Common myeloid progenitor, CD34-positive (primary cell): ENCODE data around the gene CNKSR2.
"Not testable (repeated sequence)": the region's sequence is repeated elsewhere in the genome, so short reads cannot be mapped to it uniquely, and the experiment has no call there.

ENCODE experiments used
- CTCF ChIA-PET: fragments of 350-600 bp; sonication (Branson Sonifier 250); formaldehyde crosslinking; loops from one replicate; lab custom pipeline; 2021; ENCODE audit warnings: antibody characterized with exemption; lab: Charles Lee
- POLR2A ChIA-PET: fragments of 350-600 bp; sonication (Branson Sonifier 250); formaldehyde crosslinking; loops from one replicate; lab custom pipeline; 2021; ENCODE audit warnings: antibody characterized with exemption; lab: Charles Lee
- DNase-seq, 3 donors: peaks; one replicate each; pipeline versions ENCODE4 v3.0.0 to v3.0.0-alpha.2; 2013
- H3K27ac ChIP-seq, 2 experiments: 1 replicate in 1 of 2; 2 replicates in 1 of 2; pipeline ENCODE4 v1.7.0; 2013; ENCODE audit warnings: inconsistent platforms in 2 of 2, low read length in 2 of 2, mild to moderate bottlenecking in 2 of 2, low read depth in 1 of 2, moderate library complexity in 1 of 2; ENCODE audit not compliant: severe bottlenecking in 2 of 2, insufficient read depth in 1 of 2, poor library complexity in 1 of 2
- H3K27me3 ChIP-seq, 5 experiments: replicated peaks in 2 of 5; 1 replicate in 3 of 5; 2 replicates in 2 of 5; pipeline versions ENCODE4 v1.6.1 to v1.7.0; 2013; ENCODE audit warnings: low read length in 4 of 5, mild to moderate bottlenecking in 2 of 5, moderate library complexity in 2 of 5, inconsistent platforms in 1 of 5; ENCODE audit not compliant: insufficient read depth in 5 of 5, control insufficient read depth in 4 of 5
- H3K36me3 ChIP-seq, 4 experiments: 1 replicate in 2 of 4; 2 replicates in 2 of 4; pipeline versions ENCODE4 v1.6.1 to v1.7.0; 2013; ENCODE audit warnings: low read length in 3 of 4, control low read depth in 1 of 4, mild to moderate bottlenecking in 1 of 4; ENCODE audit not compliant: control insufficient read depth in 4 of 4, insufficient read depth in 4 of 4
- H3K4me1 ChIP-seq, 4 experiments: 1 replicate in 3 of 4; 2 replicates in 1 of 4; pipeline versions ENCODE4 v1.6.1 to v1.7.1; 2013; ENCODE audit warnings: low read length in 3 of 4, mild to moderate bottlenecking in 3 of 4, control low read depth in 1 of 4, inconsistent platforms in 1 of 4, moderate library complexity in 1 of 4; ENCODE audit not compliant: control insufficient read depth in 4 of 4, insufficient read depth in 4 of 4; ENCODE audit errors: control extremely low read depth in 1 of 4
- H3K4me3 ChIP-seq, 7 experiments: 1 replicate in 4 of 7; 2 replicates in 3 of 7; pipeline versions ENCODE4 v1.5.1 to v1.7.0; 2013; ENCODE audit warnings: mild to moderate bottlenecking in 7 of 7, low read length in 6 of 7, moderate library complexity in 6 of 7, inconsistent platforms in 2 of 7, low read depth in 2 of 7, control low read depth in 1 of 7; ENCODE audit not compliant: insufficient read depth in 4 of 7, control insufficient read depth in 1 of 7; ENCODE audit errors: extremely low read depth in 1 of 7
- H3K9me3 ChIP-seq, 5 experiments: 1 replicate in 4 of 5; 2 replicates in 1 of 5; pipeline versions ENCODE4 v1.6.1 to v1.7.1; 2013; ENCODE audit warnings: low read length in 4 of 5, mild to moderate bottlenecking in 2 of 5, inconsistent platforms in 1 of 5, low read depth in 1 of 5, moderate library complexity in 1 of 5; ENCODE audit not compliant: control insufficient read depth in 4 of 5, insufficient read depth in 2 of 5; ENCODE audit errors: control extremely low read depth in 1 of 5
- WGBS: methylation state at CpG from one replicate; pipeline ENCODE4 v1.1.5; 2013; ENCODE audit not compliant: insufficient coverage; 5-methylcytosine and 5-hydroxymethylcytosine counted together

The CNKSR2 gene

DNA sequence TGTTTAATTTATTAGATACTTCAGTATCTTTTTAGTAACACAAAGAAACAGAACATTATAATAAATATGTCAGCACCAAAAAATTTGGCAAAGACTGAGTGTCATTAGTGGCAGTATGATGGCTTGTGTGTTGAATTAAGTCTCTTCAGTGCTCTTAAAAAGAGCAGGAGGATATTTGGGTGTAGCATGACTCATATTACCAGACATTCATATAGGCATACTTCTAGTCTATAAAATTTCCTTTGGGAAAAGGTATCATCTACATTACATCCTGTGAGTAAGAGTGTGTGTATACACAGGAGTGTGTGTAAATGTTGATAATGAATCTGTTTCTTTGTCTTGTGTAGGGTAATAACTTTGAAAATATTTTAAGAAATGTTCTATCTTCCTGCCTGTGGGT, 135.7 kb downstream of the CNKSR2 start:
- CTCF ChIA-PET = no interaction called here
- no peak overlapping the region for H3K4me3 ChIP-seq

DNA sequence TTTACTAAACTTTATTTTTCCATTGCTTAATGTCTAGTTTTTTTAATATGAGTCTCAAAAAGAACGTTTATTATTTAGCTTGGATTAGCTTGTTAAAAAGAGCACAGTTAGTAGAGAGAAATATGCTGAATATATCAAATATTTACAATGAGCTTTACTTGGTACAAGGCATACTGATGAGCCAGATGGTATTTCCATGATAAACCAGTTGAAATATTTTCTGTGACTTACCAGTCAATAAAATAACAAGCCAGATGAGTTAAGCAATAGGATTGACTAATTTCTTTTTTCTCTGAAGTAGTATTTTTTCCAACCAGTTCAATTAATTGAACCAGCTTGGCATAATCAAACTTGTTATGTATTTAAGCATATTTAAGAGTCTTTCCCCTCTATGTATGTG, 149.8 kb downstream of the CNKSR2 start:
- Histone ChIP-seq H3K4me3 (no peak overlapping the region), H3K27ac (no peak overlapping the region), H3K4me1 (no peaks in the 10 kb centered on the region), H3K9me3 (no peaks in the 10 kb centered on the region), H3K27me3 (no peaks in the 10 kb centered on the region), H3K36me3 (no peaks in the 10 kb centered on the region)
- POLR2A ChIA-PET = no interaction called here
- WGBS = no CpG with 5 or more reads among the region's 1 CpG
- no peak for DNase-seq
- CTCF ChIA-PET = no interaction called here

More for the DNA sequence above, 135.7 kb downstream of the CNKSR2 start:
- Histone ChIP-seq H3K27ac (no peak overlapping the region), H3K9me3 (no peaks in the 10 kb centered on the region), H3K36me3 (no peaks in the 10 kb centered on the region), H3K27me3 (peaks cover 0 to 3% (median 0%) of the 10 kb centered on the region in 5 experiments), H3K4me1 (no peaks in the 10 kb centered on the region)
- POLR2A ChIA-PET = no interaction called here
- DNase-seq = no peak

DNA sequence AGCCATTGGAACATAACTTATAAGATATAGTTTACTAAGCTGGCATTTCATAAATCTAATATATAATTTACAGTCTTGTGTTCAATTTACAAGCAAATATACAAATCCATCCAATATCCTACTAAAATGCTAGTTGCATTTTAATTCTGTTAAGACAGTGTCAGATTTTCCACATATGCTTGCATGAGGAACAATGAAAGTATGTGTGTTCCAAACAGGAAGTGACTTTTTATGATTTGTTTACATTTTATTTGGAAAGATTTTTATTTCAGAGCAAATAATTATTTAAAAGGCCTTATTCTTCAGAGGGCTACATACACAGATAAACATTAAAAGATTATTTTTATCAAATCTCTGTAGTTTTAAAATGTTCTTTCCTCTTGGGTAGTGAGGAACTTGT, 153.9 kb downstream of the CNKSR2 start:
- Histone ChIP-seq H3K4me1 (no peaks in the 10 kb centered on the region), H3K27me3 (no peaks in the 10 kb centered on the region), H3K4me3 (no peak overlapping the region), H3K36me3 (no peaks in the 10 kb centered on the region), H3K27ac (no peak overlapping the region), H3K9me3 (no peaks in the 10 kb centered on the region)
- CTCF ChIA-PET = no interaction called here
- POLR2A ChIA-PET = no interaction called here
- DNase-seq = no peak

DNA sequence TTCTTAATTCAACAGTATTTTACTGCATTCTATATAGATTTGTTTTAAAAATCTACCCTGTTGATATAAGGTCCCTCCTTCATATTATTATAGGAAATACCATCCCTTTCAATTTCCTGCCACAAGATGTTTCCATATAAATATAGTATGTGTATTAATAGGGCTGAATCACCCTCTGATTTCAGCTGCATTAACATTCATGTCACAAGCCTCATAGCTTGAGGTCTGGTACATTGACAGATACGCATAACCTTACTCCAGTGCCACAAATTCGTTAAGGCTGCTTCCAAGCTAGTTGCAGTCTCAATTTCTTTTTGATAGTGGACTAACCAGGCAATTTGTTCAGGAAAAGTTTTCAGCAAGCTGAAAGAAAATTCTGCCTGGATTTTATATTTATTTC, 155.6 kb downstream of the CNKSR2 start:
- no peaks in the 10 kb centered on the region for H3K27me3 ChIP-seq
- no peak overlapping the region for H3K27ac ChIP-seq
- H3K4me1 ChIP-seq = no peaks in the 10 kb centered on the region
- no peak overlapping the region for H3K4me3 ChIP-seq
- DNase-seq = no peak
- ChIA-PET POLR2A (no interaction called here), CTCF (no interaction called here)
- peaks cover 0 to 3% (median 0%) of the 10 kb centered on the region in 5 experiments for H3K9me3 ChIP-seq
- H3K36me3 ChIP-seq = no peaks in the 10 kb centered on the region
- 65% methylated on average over 2 of the region's 2 CpGs for WGBS

DNA sequence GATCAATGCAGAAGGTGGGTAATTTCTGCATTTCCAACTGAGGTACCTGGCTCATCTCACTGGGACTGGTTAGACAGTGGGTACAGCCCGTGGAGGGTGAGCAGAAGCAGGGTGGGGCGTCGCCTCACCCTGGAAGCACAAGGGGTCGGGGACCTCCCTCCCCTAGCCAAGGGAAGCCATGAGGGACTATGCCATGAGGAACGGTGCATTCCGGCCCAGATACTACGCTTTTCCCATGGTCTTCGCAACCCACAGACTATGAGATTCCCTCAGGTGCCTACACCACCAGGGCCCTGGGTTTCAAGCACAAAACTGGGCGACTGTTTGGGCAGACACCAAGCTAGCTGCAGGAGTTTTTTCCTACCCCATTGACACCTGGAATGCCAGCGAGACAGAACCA, 170.4 kb downstream of the CNKSR2 start:
- H3K9me3 ChIP-seq, H3K4me3 ChIP-seq, DNase-seq, H3K4me1 ChIP-seq, CTCF ChIA-PET, H3K36me3 ChIP-seq, H3K27ac ChIP-seq, POLR2A ChIA-PET, H3K27me3 ChIP-seq: not testable (repeated sequence)
- 90% methylated on average over 8 of the region's 10 CpGs for WGBS

DNA sequence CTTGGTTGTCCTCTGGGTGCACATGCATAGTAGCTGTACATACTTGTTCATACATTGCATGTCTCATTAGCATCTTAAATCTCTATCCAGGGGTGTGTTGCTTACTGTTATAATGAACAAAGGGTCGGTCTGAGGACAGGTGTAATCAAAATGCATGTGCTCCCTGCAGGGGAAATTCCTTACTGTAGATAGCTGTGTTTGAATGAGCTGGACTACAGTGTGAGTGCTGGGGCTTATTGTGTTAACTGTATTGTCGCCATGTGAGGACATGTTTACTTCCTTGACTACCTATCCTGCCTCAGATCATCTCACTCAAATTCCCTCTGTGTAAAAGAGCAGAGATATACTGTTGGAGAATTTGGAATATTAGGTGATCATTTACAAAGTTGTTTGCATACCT, 185.2 kb downstream of the CNKSR2 start:
- Histone ChIP-seq H3K4me1 (no peaks in the 10 kb centered on the region), H3K9me3 (no peaks in the 10 kb centered on the region), H3K27me3 (no peaks in the 10 kb centered on the region), H3K4me3 (no peak overlapping the region), H3K27ac (no peak overlapping the region), H3K36me3 (no peaks in the 10 kb centered on the region)
- no CpG with 5 or more reads among the region's 2 CpGs for WGBS
- ChIA-PET CTCF (no interaction called here), POLR2A (no interaction called here)
- no peak for DNase-seq

DNA sequence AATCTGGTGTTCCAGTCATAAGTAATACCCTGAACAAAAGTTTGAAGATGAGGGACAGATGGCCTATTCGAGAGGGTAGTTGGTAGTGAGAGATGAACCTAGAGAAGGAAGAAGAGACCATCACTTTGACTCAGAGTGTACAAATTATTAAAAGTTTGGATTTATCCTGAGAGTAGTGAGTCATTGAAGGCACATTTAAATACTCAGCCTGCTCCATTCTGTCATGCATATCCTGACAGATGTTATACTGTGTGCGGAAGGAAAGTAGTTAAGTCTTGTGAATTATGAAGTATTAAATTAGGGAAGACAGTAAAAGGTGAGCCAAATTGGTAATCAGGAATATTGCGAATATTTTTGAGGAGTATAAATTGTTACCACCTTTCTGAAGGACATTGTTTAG, 190.8 kb downstream of the CNKSR2 start:
- Histone ChIP-seq H3K27ac (no peak overlapping the region), H3K9me3 (no peaks in the 10 kb centered on the region), H3K27me3 (no peaks in the 10 kb centered on the region), H3K36me3 (no peaks in the 10 kb centered on the region), H3K4me1 (no peaks in the 10 kb centered on the region), H3K4me3 (no peak overlapping the region)
- 80% methylated on average over 1 of the region's 3 CpGs for WGBS
- ChIA-PET POLR2A (no interaction called here), CTCF (no interaction called here)
- DNase-seq = no peak
